ENCODE data around the gene KMT2B. TPM values are rescaled to one million over a fixed set of nuclear protein-coding genes. Genes with fewer than 3 reads are reported as not detected.
A peak's percentile ranks its signal among the peaks of the same experiment; 100 is the strongest.

KMT2B gene
- total RNA-seq, 1 experiment from 2014 or later = 66.6 TPM

DNA sequence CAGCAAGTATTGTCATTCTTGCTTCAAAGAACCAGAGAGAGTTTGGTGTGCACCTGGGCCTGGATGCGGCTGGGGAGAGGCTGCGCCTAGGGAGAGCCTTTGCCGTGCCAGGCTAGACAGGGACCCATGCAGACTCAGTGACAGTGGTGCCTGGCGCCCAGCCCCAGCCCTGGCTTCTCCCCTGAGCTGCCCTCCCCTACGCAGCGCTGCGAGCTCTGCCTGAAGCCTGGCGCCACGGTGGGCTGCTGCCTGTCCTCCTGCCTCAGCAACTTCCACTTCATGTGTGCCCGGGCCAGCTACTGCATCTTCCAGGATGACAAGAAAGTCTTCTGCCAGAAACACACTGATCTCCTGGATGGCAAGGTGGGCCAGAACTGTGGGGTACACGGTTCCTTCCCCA, 12.0 kb downstream of the KMT2B start (continued):
- TF ChIP-seq MXD4 (CRISPR knock-in tag; IDR thresholded peaks at IDR 0.05; ENCODE audit: borderline replicate concordance) = no peak
- TF ChIP-seq CREM (CRISPR knock-in tag; IDR thresholded peaks at IDR 0.05) = no peak

DNA sequence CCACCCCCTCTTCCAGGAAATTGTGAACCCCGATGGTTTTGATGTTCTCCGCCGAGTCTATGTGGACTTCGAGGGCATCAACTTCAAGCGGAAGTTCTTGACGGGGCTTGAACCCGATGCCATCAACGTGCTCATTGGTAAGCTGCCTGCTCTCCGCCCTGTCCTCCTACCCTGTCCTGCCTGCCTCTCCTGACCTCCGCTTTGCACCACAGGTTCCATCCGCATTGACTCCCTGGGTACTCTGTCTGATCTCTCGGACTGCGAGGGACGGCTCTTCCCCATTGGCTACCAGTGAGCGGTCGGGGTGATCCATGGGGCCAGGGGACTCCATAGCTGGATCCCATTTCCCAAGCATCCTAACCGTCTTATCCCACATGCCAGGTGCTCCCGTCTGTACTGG, 12.5 kb downstream of the KMT2B start:
- POLR2A ChIA-PET = interaction anchor here (1.7 kb wide), 1 partner anchor 10 kb away, joined by 6 read pairs; no protein-coding TSS in a partner anchor
- DNase-seq (ENCODE audit: low spot score) = no peak
- CTCF ChIA-PET = no interaction called here
- ATAC-seq = no peak
- 0 out of 2 replicates have a peak, but pooled peaks cover 2% of the 10 kb centered on the region for H3K4me1 Mint-ChIP-seq
- peaks cover 66% of the 10 kb centered on the region for H3K36me3 Mint-ChIP-seq
- no peaks in the 10 kb centered on the region for H3K9me3 Mint-ChIP-seq
- no peak overlapping the region for H3K4me3 Mint-ChIP-seq
- no peak overlapping the region for H3K27ac Mint-ChIP-seq
- no peak for TF ChIP-seq ETV6 (CRISPR knock-in tag; IDR thresholded peaks at IDR 0.05)
- no peaks in the 10 kb centered on the region for H3K27me3 Mint-ChIP-seq (ENCODE audit: low read depth)

DNA sequence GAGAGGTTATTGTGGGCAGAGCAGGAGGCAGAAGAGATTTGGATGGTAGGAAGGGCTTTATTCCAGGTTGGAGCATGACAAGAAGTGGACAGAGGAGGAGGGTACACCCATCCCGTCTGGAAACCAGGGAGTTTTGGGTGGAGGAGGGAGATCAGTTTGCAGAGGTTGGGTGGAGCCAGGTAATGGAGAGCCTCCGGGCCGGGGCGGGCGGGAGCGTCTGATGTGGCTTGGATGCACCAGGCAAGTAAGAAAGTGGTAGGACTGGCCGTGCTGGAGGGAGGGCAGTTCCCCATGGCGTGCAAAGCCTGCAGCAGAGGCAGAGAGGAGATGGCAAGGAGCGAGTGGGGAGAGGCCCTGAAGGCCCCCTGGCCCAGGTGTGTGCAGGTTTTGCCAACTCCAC, 13.6 kb downstream of the KMT2B start:
- CTCF ChIA-PET = no interaction called here
- H3K36me3 Mint-ChIP-seq = peaks cover 57% of the 10 kb centered on the region

DNA sequence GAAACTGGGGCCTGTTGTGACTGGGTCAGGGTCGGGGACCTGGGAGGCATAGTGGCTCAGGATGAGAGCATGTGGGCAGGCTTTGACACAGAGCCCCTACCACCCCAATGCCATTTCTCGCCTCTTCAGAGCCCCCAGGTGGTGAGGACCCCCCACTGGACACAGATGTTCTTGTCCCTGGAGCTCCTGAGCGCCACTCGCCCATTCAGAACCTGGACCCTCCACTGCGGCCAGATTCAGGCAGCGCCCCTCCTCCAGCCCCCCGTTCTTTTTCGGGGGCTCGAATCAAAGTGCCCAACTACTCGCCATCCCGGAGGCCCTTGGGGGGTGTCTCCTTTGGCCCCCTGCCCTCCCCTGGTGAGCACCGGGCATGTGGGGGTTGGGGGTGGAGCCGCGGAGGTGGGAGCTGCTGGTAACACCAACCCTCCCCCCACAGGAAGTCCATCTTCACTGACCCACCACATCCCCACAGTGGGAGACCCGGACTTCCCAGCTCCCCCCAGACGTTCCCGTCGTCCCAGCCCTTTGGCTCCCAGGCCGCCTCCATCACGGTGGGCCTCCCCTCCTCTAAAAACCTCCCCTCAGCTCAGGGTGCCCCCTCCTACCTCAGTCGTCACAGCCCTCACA, 14.1 kb downstream of the KMT2B start:
- ChIA-PET POLR2A (interaction anchor here (1.7 kb wide), 1 partner anchor 9 kb away, joined by 6 read pairs; no protein-coding TSS in a partner anchor), CTCF (no interaction called here)
- ATAC-seq (no peak), DNase-seq (ENCODE audit: low spot score) (no peak)
- H3K27ac Mint-ChIP-seq = no peak overlapping the region
- no peaks in the 10 kb centered on the region for H3K27me3 Mint-ChIP-seq (ENCODE audit: low read depth)
- H3K4me3 Mint-ChIP-seq = no peak overlapping the region
- peaks cover 58% of the 10 kb centered on the region for H3K36me3 Mint-ChIP-seq
- no peaks in the 10 kb centered on the region for H3K9me3 Mint-ChIP-seq
- H3K4me1 Mint-ChIP-seq = 0 out of 2 replicates have a peak, but pooled peaks cover 2% of the 10 kb centered on the region
- TF ChIP-seq RELA (CRISPR knock-in tag; IDR thresholded peaks at IDR 0.05; ENCODE audit: borderline replicate concordance) = no peak
- TF ChIP-seq, protein P1, sequence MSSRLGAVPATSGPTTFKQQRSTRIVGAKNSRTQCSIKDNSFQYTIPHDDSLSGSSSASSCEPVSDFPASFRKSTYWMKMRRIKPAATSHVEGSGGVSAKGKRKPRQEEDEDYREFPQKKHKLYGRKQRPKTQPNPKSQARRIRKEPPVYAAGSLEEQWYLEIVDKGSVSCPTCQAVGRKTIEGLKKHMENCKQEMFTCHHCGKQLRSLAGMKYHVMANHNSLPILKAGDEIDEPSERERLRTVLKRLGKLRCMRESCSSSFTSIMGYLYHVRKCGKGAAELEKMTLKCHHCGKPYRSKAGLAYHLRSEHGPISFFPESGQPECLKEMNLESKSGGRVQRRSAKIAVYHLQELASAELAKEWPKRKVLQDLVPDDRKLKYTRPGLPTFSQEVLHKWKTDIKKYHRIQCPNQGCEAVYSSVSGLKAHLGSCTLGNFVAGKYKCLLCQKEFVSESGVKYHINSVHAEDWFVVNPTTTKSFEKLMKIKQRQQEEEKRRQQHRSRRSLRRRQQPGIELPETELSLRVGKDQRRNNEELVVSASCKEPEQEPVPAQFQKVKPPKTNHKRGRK (CRISPR knock-in tag; IDR thresholded peaks at IDR 0.05; ENCODE audit: borderline replicate concordance) = no peak
- TF ChIP-seq, protein P2, sequence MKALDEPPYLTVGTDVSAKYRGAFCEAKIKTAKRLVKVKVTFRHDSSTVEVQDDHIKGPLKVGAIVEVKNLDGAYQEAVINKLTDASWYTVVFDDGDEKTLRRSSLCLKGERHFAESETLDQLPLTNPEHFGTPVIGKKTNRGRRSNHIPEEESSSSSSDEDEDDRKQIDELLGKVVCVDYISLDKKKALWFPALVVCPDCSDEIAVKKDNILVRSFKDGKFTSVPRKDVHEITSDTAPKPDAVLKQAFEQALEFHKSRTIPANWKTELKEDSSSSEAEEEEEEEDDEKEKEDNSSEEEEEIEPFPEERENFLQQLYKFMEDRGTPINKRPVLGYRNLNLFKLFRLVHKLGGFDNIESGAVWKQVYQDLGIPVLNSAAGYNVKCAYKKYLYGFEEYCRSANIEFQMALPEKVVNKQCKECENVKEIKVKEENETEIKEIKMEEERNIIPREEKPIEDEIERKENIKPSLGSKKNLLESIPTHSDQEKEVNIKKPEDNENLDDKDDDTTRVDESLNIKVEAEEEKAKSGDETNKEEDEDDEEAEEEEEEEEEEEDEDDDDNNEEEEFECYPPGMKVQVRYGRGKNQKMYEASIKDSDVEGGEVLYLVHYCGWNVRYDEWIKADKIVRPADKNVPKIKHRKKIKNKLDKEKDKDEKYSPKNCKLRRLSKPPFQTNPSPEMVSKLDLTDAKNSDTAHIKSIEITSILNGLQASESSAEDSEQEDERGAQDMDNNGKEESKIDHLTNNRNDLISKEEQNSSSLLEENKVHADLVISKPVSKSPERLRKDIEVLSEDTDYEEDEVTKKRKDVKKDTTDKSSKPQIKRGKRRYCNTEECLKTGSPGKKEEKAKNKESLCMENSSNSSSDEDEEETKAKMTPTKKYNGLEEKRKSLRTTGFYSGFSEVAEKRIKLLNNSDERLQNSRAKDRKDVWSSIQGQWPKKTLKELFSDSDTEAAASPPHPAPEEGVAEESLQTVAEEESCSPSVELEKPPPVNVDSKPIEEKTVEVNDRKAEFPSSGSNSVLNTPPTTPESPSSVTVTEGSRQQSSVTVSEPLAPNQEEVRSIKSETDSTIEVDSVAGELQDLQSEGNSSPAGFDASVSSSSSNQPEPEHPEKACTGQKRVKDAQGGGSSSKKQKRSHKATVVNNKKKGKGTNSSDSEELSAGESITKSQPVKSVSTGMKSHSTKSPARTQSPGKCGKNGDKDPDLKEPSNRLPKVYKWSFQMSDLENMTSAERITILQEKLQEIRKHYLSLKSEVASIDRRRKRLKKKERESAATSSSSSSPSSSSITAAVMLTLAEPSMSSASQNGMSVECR (CRISPR knock-in tag; IDR thresholded peaks at IDR 0.05; ENCODE audit: borderline replicate concordance) = no peak
- no peak for TF ChIP-seq NR1H2 (CRISPR knock-in tag; IDR thresholded peaks at IDR 0.05)
- TF ChIP-seq, protein P3, sequence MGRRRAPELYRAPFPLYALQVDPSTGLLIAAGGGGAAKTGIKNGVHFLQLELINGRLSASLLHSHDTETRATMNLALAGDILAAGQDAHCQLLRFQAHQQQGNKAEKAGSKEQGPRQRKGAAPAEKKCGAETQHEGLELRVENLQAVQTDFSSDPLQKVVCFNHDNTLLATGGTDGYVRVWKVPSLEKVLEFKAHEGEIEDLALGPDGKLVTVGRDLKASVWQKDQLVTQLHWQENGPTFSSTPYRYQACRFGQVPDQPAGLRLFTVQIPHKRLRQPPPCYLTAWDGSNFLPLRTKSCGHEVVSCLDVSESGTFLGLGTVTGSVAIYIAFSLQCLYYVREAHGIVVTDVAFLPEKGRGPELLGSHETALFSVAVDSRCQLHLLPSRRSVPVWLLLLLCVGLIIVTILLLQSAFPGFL (CRISPR knock-in tag; IDR thresholded peaks at IDR 0.05; ENCODE audit: borderline replicate concordance) = no peak
- no peak for TF ChIP-seq ZNF121 (CRISPR knock-in tag; IDR thresholded peaks at IDR 0.05)
- TF ChIP-seq GRHL2 (CRISPR knock-in tag; IDR thresholded peaks at IDR 0.05; ENCODE audit: insufficient replicate concordance, severe bottlenecking) = no peak
- no peak for TF ChIP-seq ZNF232 (CRISPR knock-in tag; IDR thresholded peaks at IDR 0.05)
- TF ChIP-seq, protein P4, sequence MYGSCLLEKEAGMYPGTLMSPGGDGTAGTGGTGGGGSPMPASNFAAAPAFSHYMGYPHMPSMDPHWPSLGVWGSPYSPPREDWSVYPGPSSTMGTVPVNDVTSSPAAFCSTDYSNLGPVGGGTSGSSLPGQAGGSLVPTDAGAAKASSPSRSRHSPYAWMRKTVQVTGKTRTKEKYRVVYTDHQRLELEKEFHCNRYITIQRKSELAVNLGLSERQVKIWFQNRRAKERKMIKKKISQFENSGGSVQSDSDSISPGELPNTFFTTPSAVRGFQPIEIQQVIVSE (CRISPR knock-in tag; IDR thresholded peaks at IDR 0.05; ENCODE audit: borderline replicate concordance) = no peak
- no peak for TF ChIP-seq GTF2I (CRISPR knock-in tag; conservative IDR thresholded peaks at IDR 0.05)
- TF ChIP-seq, protein P5, sequence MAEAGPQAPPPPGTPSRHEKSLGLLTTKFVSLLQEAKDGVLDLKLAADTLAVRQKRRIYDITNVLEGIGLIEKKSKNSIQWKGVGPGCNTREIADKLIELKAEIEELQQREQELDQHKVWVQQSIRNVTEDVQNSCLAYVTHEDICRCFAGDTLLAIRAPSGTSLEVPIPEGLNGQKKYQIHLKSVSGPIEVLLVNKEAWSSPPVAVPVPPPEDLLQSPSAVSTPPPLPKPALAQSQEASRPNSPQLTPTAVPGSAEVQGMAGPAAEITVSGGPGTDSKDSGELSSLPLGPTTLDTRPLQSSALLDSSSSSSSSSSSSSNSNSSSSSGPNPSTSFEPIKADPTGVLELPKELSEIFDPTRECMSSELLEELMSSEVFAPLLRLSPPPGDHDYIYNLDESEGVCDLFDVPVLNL (CRISPR knock-in tag; IDR thresholded peaks at IDR 0.05; ENCODE audit: borderline replicate concordance, low read depth) = no peak
- TF ChIP-seq, protein P6, sequence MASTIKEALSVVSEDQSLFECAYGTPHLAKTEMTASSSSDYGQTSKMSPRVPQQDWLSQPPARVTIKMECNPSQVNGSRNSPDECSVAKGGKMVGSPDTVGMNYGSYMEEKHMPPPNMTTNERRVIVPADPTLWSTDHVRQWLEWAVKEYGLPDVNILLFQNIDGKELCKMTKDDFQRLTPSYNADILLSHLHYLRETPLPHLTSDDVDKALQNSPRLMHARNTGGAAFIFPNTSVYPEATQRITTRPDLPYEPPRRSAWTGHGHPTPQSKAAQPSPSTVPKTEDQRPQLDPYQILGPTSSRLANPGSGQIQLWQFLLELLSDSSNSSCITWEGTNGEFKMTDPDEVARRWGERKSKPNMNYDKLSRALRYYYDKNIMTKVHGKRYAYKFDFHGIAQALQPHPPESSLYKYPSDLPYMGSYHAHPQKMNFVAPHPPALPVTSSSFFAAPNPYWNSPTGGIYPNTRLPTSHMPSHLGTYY (CRISPR knock-in tag; IDR thresholded peaks at IDR 0.05) = no peak

More for the DNA sequence above, 13.6 kb downstream of the KMT2B start:
- no peaks in the 10 kb centered on the region for H3K27me3 Mint-ChIP-seq (ENCODE audit: low read depth)
- no peak for ATAC-seq
- H3K27ac Mint-ChIP-seq = peak overlapping the region; percentile 9; the same call in 1 of the 2 replicates
- no peak overlapping the region for H3K4me3 Mint-ChIP-seq
- POLR2A ChIA-PET = interaction anchor here (1.7 kb wide), 1 partner anchor 9 kb away, joined by 6 read pairs; no protein-coding TSS in a partner anchor
- TF ChIP-seq SP1 (CRISPR knock-in tag; conservative IDR thresholded peaks at IDR 0.05) = no peak
- TF ChIP-seq, protein P7, sequence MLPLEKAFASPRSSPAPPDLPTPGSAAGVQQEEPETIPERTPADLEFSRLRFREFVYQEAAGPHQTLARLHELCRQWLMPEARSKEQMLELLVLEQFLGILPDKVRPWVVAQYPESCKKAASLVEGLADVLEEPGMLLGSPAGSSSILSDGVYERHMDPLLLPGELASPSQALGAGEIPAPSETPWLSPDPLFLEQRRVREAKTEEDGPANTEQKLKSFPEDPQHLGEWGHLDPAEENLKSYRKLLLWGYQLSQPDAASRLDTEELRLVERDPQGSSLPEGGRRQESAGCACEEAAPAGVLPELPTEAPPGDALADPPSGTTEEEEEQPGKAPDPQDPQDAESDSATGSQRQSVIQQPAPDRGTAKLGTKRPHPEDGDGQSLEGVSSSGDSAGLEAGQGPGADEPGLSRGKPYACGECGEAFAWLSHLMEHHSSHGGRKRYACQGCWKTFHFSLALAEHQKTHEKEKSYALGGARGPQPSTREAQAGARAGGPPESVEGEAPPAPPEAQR (CRISPR knock-in tag; IDR thresholded peaks at IDR 0.05) = no peak
- no peak for TF ChIP-seq CREM (CRISPR knock-in tag; IDR thresholded peaks at IDR 0.05)
- 0 out of 2 replicates have a peak, but pooled peaks cover 2% of the 10 kb centered on the region for H3K4me1 Mint-ChIP-seq
- no peaks in the 10 kb centered on the region for H3K9me3 Mint-ChIP-seq
- DNase-seq (ENCODE audit: low spot score) = no peak
